ENCODE results near the gene TNXB.

TNXB gene

GRCh38 chr6:32152769-32153563, 43.8 kb upstream of the TNXB start:
- Histone ChIP-seq H3K4me2 (ENCODE audit: low read length) (peak overlapping the region; percentile 97), H3K36me3 (ENCODE audit: control insufficient read depth, insufficient read depth, low read length) (peaks cover 2% of the 10 kb centered on the region), H2AK5ac (ENCODE audit: low read length) (peak overlapping the region; percentile 85), H3K4me1 (ENCODE audit: control insufficient read depth, low read depth, low read length) (peaks cover 15% of the 10 kb centered on the region), H3K4me3 (ENCODE audit: low read length) (peak overlapping the region; percentile 95), H3K9ac (ENCODE audit: low read length) (peak overlapping the region; percentile 96), H3K23ac (ENCODE audit: low read length) (peak overlapping the region; percentile 99), H4K8ac (ENCODE audit: low read depth, low read length) (no peak overlapping the region), H3K27me3 (ENCODE audit: insufficient read depth, low read length, poor library complexity) (no peaks in the 10 kb centered on the region), H2BK15ac (replicated peaks; ENCODE audit: low read depth) (no peak overlapping the region), H3K79me2 (ENCODE audit: control insufficient read depth, insufficient read depth, low read length) (no peaks in the 10 kb centered on the region), H4K5ac (ENCODE audit: low read length) (peak overlapping the region; percentile 71), H3K18ac (ENCODE audit: low read length) (peak overlapping the region; percentile 45), H2BK120ac (ENCODE audit: low read depth, low read length) (peak overlapping the region; percentile 34), H3K79me1 (ENCODE audit: low read length) (peaks cover 8% of the 10 kb centered on the region), H3K27ac (ENCODE audit: low read depth, low read length) (peak overlapping the region; percentile 82), H3K4ac (ENCODE audit: low read depth, low read length) (peak overlapping the region; percentile 67), H2BK5ac (ENCODE audit: low read length) (peak overlapping the region; percentile 73), H3K56ac (ENCODE audit: low read length) (peak overlapping the region; percentile 97)
- no CpG with 5 or more reads among the region's 35 CpGs for WGBS (ENCODE audit: extremely low coverage, insufficient coverage, low lambda C conversion rate)
- DNase-seq: peak; percentile 89

- peak; percentile 60 for DNase-seq
- Histone ChIP-seq H2AK5ac (ENCODE audit: low read length) (peak within 1 kb of the TSS; percentile 82), H3K4me3 (ENCODE audit: low read length) (no peak within 1 kb of the TSS), H3K9ac (ENCODE audit: low read length) (peak within 1 kb of the TSS; percentile 96), H3K36me3 (ENCODE audit: control insufficient read depth, insufficient read depth, low read length) (peaks cover 2% of the 10 kb centered on the region), H3K79me2 (ENCODE audit: control insufficient read depth, insufficient read depth, low read length) (no peaks in the 10 kb centered on the region), H2BK5ac (ENCODE audit: low read length) (no peak within 1 kb of the TSS), H3K27me3 (ENCODE audit: insufficient read depth, low read length, poor library complexity) (no peaks in the 10 kb centered on the region), H3K79me1 (ENCODE audit: low read length) (peaks cover 8% of the 10 kb centered on the region), H2BK15ac (replicated peaks; ENCODE audit: low read depth) (no peak within 1 kb of the TSS), H3K23ac (ENCODE audit: low read length) (peak within 1 kb of the TSS; percentile 99), H3K4ac (ENCODE audit: low read depth, low read length) (peak within 1 kb of the TSS; percentile 65), H2BK120ac (ENCODE audit: low read depth, low read length) (no peak within 1 kb of the TSS), H3K4me1 (ENCODE audit: control insufficient read depth, low read depth, low read length) (peaks cover 15% of the 10 kb centered on the region), H4K5ac (ENCODE audit: low read length) (peak within 1 kb of the TSS; percentile 71), H3K4me2 (ENCODE audit: low read length) (peak within 1 kb of the TSS; percentile 97), H3K56ac (ENCODE audit: low read length) (peak within 1 kb of the TSS; percentile 97), H4K8ac (ENCODE audit: low read depth, low read length) (no peak within 1 kb of the TSS), H3K18ac (ENCODE audit: low read length) (peak within 1 kb of the TSS; percentile 45), H3K27ac (ENCODE audit: low read depth, low read length) (no peak within 1 kb of the TSS)
- WGBS (ENCODE audit: extremely low coverage, insufficient coverage, low lambda C conversion rate): no CpG with 5 or more reads among the region's 24 CpGs
Measured at GRCh38 chr6:32151863-32152768, 43.0 kb upstream of the TNXB start, which contains the start of gene PRRT1. Gene PRRT1, minus strand, starts transcription at chr6:32151939. Its CDS starts 112 bp downstream, at chr6:32151827.

GRCh38 chr6:32151181-32151862, 42.2 kb upstream of the TNXB start:
- H2BK5ac ChIP-seq (ENCODE audit: low read length): no peak overlapping the region
- no peak overlapping the region for H3K18ac ChIP-seq (ENCODE audit: low read length)
- H3K79me2 ChIP-seq (ENCODE audit: control insufficient read depth, insufficient read depth, low read length): no peaks in the 10 kb centered on the region
- no peak overlapping the region for H3K9ac ChIP-seq (ENCODE audit: low read length)
- H2BK120ac ChIP-seq (ENCODE audit: low read depth, low read length): no peak overlapping the region
- no peak overlapping the region for H4K8ac ChIP-seq (ENCODE audit: low read depth, low read length)
- peak overlapping the region; percentile 11 for H3K56ac ChIP-seq (ENCODE audit: low read length)
- no peaks in the 10 kb centered on the region for H3K36me3 ChIP-seq (ENCODE audit: control insufficient read depth, insufficient read depth, low read length)
- H3K27me3 ChIP-seq (ENCODE audit: insufficient read depth, low read length, poor library complexity): no peaks in the 10 kb centered on the region
- no peak overlapping the region for H3K23ac ChIP-seq (ENCODE audit: low read length)
- no peak for DNase-seq
- no peak overlapping the region for H3K4ac ChIP-seq (ENCODE audit: low read depth, low read length)
- no peak overlapping the region for H4K5ac ChIP-seq (ENCODE audit: low read length)
- H3K79me1 ChIP-seq (ENCODE audit: low read length): peaks cover 8% of the 10 kb centered on the region
- no peak overlapping the region for H3K4me2 ChIP-seq (ENCODE audit: low read length)
- peaks cover 19% of the 10 kb centered on the region for H3K4me1 ChIP-seq (ENCODE audit: control insufficient read depth, low read depth, low read length)
- no CpG with 5 or more reads among the region's 8 CpGs for WGBS (ENCODE audit: extremely low coverage, insufficient coverage, low lambda C conversion rate)
- H2AK5ac ChIP-seq (ENCODE audit: low read length): no peak overlapping the region
- H3K27ac ChIP-seq (ENCODE audit: low read depth, low read length): no peak overlapping the region
- no peak overlapping the region for H2BK15ac ChIP-seq (replicated peaks; ENCODE audit: low read depth)
- no peak overlapping the region for H3K4me3 ChIP-seq (ENCODE audit: low read length)

GRCh38 chr6:32149932-32150870, 41.1 kb upstream of the TNXB start:
- H3K27ac ChIP-seq (ENCODE audit: low read depth, low read length): no peak overlapping the region
- H3K56ac ChIP-seq (ENCODE audit: low read length): peak overlapping the region; percentile 86
- H3K9ac ChIP-seq (ENCODE audit: low read length): peak overlapping the region; percentile 74
- WGBS (ENCODE audit: extremely low coverage, insufficient coverage, low lambda C conversion rate): no CpG with 5 or more reads among the region's 55 CpGs
- H3K36me3 ChIP-seq (ENCODE audit: control insufficient read depth, insufficient read depth, low read length): no peaks in the 10 kb centered on the region
- peak overlapping the region; percentile 19 for H3K4me3 ChIP-seq (ENCODE audit: low read length)
- H3K79me2 ChIP-seq (ENCODE audit: control insufficient read depth, insufficient read depth, low read length): no peaks in the 10 kb centered on the region
- no peak overlapping the region for H4K8ac ChIP-seq (ENCODE audit: low read depth, low read length)
- peaks cover 6% of the 10 kb centered on the region for H3K79me1 ChIP-seq (ENCODE audit: low read length)
- peaks cover 24% of the 10 kb centered on the region for H3K4me1 ChIP-seq (ENCODE audit: control insufficient read depth, low read depth, low read length)
- H2BK120ac ChIP-seq (ENCODE audit: low read depth, low read length): no peak overlapping the region
- peak overlapping the region; percentile 6 for H2BK5ac ChIP-seq (ENCODE audit: low read length)
- H3K4me2 ChIP-seq (ENCODE audit: low read length): peak overlapping the region; percentile 82
- H2BK15ac ChIP-seq (replicated peaks; ENCODE audit: low read depth): no peak overlapping the region
- peak overlapping the region; percentile 19 for H3K18ac ChIP-seq (ENCODE audit: low read length)
- H3K27me3 ChIP-seq (ENCODE audit: insufficient read depth, low read length, poor library complexity): no peaks in the 10 kb centered on the region
- H4K5ac ChIP-seq (ENCODE audit: low read length): no peak overlapping the region
- H3K4ac ChIP-seq (ENCODE audit: low read depth, low read length): no peak overlapping the region
- no peak overlapping the region for H2AK5ac ChIP-seq (ENCODE audit: low read length)
- no peak overlapping the region for H3K23ac ChIP-seq (ENCODE audit: low read length)
- DNase-seq: peak; percentile 71
